ENCODE measurements around the gene RPUSD4. TPM values are rescaled to one million over a fixed set of nuclear protein-coding genes. Genes with fewer than 3 reads are reported as not detected.
A peak's percentile ranks its signal among the peaks of the same experiment; 100 is the strongest.

RPUSD4 gene
- total and polyA plus RNA-seq, 9 of the 15 experiments (the other 6 are each of a cell fraction or from before 2014, with no cell fraction given): 27.4 to 56.2 (median 44.6) TPM

DNA sequence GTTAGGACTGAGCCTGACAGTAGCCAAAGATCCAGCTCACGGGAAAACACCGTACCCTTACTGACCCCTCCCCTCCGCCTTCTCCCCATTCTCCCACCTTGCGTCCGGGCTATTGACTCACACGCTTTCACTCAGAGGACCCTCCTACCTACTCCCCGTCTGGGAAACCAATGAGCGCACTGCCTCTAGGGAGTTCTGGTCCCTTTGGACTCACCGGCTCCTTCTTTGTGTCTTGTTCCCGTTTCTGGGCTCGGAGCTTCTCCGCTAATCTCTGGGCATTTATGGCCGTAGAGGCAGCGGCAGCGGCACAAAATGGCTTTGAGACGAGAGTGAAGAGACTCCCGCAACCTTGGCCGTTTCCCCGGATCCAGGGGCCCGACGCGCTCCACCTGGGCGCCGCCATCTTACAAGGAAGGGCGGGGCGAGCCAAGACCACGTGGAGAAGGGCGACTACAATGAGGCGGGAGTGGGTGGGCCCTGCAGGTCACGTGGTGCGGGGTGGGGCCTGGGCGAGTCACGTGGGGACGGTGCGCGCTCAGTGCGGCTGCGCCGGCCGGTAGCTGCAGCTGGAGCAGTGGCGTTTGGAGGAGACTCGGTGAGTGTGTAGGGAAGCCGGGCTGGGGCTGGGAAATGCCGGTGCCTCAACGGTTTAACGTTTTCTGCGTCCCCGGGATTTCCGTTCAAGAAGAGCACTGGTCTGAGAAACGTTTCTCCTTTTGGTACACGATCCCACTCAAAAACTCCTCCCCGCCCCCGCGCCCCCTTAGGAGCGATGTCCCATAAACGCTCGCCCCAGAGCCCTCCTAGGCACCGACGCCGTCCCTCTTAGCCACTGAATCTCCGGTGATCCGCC lies at the start of gene RPUSD4, which contains the start of gene FAM118B (continued):
- TF ChIP-seq, protein P1, sequence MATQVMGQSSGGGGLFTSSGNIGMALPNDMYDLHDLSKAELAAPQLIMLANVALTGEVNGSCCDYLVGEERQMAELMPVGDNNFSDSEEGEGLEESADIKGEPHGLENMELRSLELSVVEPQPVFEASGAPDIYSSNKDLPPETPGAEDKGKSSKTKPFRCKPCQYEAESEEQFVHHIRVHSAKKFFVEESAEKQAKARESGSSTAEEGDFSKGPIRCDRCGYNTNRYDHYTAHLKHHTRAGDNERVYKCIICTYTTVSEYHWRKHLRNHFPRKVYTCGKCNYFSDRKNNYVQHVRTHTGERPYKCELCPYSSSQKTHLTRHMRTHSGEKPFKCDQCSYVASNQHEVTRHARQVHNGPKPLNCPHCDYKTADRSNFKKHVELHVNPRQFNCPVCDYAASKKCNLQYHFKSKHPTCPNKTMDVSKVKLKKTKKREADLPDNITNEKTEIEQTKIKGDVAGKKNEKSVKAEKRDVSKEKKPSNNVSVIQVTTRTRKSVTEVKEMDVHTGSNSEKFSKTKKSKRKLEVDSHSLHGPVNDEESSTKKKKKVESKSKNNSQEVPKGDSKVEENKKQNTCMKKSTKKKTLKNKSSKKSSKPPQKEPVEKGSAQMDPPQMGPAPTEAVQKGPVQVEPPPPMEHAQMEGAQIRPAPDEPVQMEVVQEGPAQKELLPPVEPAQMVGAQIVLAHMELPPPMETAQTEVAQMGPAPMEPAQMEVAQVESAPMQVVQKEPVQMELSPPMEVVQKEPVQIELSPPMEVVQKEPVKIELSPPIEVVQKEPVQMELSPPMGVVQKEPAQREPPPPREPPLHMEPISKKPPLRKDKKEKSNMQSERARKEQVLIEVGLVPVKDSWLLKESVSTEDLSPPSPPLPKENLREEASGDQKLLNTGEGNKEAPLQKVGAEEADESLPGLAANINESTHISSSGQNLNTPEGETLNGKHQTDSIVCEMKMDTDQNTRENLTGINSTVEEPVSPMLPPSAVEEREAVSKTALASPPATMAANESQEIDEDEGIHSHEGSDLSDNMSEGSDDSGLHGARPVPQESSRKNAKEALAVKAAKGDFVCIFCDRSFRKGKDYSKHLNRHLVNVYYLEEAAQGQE (IDR thresholded peaks at IDR 0.05; ENCODE audit: borderline replicate concordance): peak; percentile 98
- TF ChIP-seq, protein P1 (CRISPR knock-in tag; IDR thresholded peaks at IDR 0.05; ENCODE audit: low read depth): no peak
- TF ChIP-seq, protein P2, sequence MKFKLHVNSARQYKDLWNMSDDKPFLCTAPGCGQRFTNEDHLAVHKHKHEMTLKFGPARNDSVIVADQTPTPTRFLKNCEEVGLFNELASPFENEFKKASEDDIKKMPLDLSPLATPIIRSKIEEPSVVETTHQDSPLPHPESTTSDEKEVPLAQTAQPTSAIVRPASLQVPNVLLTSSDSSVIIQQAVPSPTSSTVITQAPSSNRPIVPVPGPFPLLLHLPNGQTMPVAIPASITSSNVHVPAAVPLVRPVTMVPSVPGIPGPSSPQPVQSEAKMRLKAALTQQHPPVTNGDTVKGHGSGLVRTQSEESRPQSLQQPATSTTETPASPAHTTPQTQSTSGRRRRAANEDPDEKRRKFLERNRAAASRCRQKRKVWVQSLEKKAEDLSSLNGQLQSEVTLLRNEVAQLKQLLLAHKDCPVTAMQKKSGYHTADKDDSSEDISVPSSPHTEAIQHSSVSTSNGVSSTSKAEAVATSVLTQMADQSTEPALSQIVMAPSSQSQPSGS (CRISPR knock-in tag; IDR thresholded peaks at IDR 0.05): no peak
- TF ChIP-seq, protein P3, sequence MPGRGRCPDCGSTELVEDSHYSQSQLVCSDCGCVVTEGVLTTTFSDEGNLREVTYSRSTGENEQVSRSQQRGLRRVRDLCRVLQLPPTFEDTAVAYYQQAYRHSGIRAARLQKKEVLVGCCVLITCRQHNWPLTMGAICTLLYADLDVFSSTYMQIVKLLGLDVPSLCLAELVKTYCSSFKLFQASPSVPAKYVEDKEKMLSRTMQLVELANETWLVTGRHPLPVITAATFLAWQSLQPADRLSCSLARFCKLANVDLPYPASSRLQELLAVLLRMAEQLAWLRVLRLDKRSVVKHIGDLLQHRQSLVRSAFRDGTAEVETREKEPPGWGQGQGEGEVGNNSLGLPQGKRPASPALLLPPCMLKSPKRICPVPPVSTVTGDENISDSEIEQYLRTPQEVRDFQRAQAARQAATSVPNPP (IDR thresholded peaks at IDR 0.05; ENCODE audit: borderline replicate concordance, insufficient read depth, insufficient read length): no peak
- TF ChIP-seq KDM1A (IDR thresholded peaks at IDR 0.05) (no peak), ASH1L (IDR thresholded peaks at IDR 0.05; ENCODE audit: borderline replicate concordance, low read depth, partially characterized antibody) (no peak), TBP (optimal IDR thresholded peaks at IDR 0.05; ENCODE audit: low read depth, low read length) (peak; percentile 94), IRF2 (CRISPR knock-in tag; IDR thresholded peaks at IDR 0.05) (no peak), ZKSCAN3 (CRISPR knock-in tag; IDR thresholded peaks at IDR 0.05) (no peak), NFYB (IDR thresholded peaks at IDR 0.05; ENCODE audit: extremely low read depth, insufficient read length) (no peak), NFIC (IDR thresholded peaks at IDR 0.05) (no peak)
- TF ChIP-seq, protein P4, sequence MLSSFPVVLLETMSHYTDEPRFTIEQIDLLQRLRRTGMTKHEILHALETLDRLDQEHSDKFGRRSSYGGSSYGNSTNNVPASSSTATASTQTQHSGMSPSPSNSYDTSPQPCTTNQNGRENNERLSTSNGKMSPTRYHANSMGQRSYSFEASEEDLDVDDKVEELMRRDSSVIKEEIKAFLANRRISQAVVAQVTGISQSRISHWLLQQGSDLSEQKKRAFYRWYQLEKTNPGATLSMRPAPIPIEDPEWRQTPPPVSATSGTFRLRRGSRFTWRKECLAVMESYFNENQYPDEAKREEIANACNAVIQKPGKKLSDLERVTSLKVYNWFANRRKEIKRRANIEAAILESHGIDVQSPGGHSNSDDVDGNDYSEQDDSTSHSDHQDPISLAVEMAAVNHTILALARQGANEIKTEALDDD (IDR thresholded peaks at IDR 0.05): no peak
- TF ChIP-seq, protein P5, sequence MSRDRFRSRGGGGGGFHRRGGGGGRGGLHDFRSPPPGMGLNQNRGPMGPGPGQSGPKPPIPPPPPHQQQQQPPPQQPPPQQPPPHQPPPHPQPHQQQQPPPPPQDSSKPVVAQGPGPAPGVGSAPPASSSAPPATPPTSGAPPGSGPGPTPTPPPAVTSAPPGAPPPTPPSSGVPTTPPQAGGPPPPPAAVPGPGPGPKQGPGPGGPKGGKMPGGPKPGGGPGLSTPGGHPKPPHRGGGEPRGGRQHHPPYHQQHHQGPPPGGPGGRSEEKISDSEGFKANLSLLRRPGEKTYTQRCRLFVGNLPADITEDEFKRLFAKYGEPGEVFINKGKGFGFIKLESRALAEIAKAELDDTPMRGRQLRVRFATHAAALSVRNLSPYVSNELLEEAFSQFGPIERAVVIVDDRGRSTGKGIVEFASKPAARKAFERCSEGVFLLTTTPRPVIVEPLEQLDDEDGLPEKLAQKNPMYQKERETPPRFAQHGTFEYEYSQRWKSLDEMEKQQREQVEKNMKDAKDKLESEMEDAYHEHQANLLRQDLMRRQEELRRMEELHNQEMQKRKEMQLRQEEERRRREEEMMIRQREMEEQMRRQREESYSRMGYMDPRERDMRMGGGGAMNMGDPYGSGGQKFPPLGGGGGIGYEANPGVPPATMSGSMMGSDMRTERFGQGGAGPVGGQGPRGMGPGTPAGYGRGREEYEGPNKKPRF (IDR thresholded peaks at IDR 0.05; ENCODE audit: low read depth, low read length): no peak

Measured in K562 (cell line).